DMS53 (cell line): ENCODE results near the gene ACOT11.
"Not testable (repeated sequence)": the region's sequence is repeated elsewhere in the genome, so short reads cannot be mapped to it uniquely, and the experiment has no call there.

Experiments
- DNase-seq: peaks from one replicate; lab custom pipeline; 2025; lab: John Stamatoyannopoulos, UW

ACOT11 gene

DNA sequence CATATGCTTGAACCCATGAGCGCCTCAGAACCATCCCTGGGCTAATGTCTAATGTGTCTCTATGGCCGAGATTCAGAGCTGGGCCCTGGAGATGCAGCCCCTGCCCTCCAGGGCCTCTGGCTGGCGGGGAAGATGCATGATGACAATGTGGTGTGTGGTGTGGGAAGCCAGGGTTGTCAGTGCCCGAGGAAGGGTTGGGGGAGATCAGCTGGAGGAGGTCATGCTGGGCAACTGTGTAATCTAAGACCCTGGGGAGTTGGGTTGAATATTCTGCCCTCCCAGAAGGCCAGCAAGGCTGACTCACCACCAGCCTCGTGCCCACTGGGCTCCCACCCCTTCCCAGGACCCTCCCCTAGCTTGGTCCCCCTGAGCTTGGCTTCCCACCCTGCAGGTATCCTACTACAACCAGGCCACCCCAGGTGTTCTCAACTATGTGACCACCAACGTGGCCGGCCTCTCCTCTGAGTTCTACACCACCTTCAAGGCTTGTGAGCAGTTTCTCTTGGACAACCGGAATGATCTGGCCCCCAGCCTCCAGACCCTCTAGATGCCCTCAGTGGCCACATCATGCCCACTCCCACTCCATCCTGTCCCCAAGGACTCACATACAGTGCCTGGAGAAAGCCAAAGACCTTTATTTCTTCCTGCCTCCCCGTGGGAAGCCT is 60.7 kb downstream of the ACOT11 start:
- DNase-seq: no peak

- DNase-seq: no peak
Observed at GRCh38 chr1:54609301-54609921, 61.4 kb downstream of the ACOT11 start.

DNA sequence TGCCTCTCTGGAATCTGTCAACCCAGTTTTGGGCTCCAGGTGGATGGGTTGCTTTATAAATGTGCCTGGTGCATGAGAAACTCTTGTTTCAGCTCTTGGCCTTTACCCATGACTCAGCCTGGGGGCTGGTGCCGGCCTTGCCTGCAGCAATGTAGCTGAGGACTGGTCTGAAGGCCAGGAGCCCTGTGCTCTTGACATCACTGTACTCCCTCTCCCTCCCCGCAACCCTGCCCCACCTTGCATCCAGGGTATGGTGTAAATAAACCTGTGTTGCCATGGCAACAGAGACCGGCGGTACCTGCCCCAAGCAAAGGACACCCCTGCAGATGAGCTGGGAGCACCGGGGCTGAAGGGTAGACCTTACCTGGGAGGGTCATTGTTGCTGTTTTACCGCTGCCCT is 62.0 kb downstream of the ACOT11 start:
- DNase-seq: peak; percentile 63

DNA sequence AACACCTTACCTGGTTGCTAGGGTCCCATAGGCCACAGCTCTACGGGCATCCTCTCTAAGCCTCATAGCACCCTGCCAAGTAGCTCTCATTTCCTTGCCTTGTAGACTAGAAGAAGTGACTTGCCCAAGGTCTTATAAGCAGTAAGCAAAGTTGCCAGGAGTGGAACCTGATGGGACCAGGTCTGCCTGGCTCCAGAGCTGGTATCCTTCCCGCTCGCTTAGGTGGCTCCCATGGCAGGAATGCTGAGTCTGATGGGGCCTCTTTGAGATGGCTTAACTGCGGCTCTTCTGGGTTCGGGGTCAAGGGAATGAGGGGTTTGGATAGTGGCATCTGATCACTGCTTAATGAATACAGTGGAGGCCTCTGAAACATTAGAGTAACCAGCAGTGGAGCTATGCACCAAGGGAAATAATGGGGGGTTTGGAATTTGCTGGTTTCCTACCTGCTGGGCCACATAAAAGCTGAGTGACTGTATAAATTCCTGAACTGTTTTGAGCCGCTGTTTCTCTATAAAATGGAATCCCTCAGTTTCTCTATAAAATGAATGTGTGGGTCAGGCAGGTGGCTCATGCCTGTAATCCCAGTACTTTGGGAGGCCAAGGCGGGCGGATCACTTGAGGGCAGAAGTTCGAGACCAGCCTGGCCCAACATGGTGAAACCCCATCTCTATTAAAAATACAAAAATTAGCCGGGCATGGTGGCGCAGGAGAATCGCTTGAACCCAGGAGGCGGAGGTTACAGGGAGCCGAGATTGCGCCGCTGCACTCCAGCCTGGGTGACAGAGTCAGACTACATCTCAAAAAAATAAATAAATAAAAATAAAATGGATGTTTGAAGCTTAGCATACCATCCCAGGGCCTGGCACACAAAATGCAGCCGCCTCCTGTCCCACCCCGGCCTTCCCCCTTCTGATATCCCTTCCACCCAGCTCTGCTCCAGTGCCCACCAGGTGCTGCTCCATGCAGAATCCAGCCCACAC is 62.9 kb downstream of the ACOT11 start:
- no peak for DNase-seq

DNA sequence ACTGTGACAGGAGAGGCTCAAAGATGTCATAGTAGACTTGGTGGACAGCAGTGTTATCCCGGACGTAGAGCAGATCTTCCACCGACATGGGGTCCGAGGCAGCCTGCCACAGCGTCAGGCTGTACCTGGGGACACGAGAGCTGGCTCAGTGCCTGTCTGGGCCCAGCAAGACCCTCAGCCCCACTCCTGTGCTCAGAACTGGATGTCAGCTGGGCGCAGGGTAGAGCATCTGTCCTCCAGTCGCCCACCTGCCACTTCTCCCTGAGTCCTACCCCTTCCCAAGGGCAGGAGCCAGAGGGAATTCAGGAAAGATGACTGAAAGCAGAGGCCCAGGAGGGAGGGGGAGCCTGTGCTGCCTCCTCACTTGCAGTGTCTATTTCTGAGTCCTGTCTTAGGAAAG is 63.6 kb downstream of the ACOT11 start:
- no peak for DNase-seq

- DNase-seq: no peak
Observed at GRCh38 chr1:54614024-54614423, 66.0 kb downstream of the ACOT11 start.

DNA sequence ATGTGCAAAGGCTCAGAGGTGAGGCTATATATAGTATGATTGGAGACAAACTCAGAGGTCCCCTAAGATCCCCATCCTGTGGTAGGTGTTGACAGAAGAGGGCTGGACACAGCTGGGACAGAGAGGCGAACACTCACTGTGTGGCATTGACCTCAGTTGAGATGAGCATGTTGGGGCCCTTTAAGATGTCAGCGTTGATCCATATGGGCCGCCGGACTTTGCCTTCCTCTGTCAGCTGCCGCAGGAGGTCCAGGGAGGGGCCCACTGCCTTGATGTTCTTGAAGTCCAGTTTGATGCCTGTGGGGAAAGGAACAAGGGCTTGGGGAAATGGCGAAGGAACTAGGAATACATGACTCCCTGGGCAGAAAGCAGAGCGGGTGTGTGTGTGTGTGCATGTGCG is 66.5 kb downstream of the ACOT11 start:
- DNase-seq: no peak

DNA sequence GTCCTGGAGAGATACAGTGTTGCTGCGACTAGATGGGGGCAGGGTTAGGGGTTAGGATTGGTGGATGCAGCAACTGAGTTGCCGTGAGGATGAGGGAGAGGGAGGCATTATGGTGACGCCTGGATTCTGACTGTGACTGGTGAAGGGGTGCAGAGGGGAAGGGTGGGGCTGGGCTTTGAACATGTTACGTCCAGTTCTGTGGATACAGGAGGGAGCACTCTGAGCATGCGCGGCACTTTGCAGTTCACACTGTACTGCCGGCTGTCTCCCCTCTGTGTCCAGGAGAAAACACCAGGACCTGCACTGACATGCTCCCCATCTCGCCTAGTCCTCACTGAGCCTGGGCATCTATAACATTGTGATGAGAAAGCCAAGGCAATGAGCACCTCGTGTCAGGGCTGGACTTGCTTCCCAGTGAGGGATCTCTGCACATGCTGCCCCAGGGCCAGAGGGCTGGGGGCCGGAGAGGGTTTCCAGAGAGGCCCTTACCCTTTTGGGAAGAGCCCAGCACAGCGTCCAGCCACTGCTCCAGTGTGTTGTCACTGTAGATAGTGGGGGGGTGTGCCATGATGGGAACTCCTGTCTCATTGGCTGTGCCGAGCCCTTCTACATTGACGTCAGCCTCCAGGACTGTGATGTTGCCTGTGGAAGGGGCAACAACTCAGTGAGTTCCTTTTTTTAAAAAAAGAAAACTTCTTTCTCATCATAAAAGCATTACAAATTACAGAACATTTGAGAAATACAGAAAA is 67.7 kb downstream of the ACOT11 start:
- no peak for DNase-seq

DNA sequence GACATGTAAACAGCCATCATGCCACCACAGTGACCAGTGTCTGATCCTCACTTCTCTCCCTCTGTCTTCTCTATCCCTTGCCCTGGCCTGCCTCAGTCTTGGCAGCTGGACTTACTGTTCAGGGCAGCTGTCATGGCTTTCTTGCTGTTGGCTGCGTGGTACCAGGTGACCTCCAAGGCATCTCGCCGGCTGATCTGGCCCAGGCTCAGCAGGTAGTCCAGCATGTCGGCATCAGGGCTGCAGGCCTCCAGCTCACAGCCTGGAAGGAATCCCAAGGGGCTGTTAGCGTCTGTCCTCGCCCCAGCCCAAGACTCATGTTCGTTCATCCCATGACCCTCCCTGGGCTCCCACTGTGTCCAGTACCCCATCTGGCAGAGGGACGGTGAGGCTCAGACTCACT is 71.7 kb downstream of the ACOT11 start:
- no peak for DNase-seq

DNA sequence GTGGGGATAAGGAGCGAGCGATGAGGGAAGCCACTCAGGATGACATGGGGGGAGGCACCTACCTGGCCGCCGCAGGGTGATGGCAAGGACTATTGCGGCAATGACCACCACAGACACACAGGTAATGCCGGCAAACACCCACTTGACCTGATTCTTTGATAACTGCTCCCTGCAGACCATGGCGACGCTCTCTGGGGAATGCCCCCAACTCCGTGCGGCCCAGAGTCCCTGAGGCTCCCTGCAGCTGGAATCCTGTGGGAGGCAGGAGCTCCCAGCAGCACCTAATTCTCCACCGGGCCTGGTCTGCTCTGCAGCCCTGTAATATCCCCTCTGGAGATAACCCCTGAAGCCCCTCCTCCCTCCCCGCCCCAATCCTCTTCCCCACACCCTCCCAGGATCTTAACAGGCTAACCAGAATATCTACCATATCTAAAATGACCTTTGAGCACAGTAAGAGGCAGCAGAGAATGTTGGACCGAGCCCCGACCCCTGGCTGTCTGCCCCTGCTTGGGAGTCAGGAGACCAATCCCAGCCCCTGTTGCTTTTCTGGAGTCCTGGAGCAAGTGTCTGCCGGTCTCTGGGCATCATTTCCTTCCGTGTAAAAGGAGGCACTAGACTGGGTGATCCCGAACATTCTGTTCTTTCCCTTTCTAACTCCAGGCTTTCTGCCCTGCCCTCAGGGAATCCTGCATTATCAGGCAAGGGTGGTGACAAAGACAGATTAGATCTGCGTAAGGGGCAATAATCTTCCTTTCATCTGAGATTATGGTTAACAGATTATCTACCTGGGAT is 75.4 kb downstream of the ACOT11 start, which contains the start of gene FAM151A:
Gene FAM151A (minus strand): TSS at position 310 of the 792 bp plus-strand sequence. CDS start 130 bp downstream, at position 180.
- no peak for DNase-seq

DNA sequence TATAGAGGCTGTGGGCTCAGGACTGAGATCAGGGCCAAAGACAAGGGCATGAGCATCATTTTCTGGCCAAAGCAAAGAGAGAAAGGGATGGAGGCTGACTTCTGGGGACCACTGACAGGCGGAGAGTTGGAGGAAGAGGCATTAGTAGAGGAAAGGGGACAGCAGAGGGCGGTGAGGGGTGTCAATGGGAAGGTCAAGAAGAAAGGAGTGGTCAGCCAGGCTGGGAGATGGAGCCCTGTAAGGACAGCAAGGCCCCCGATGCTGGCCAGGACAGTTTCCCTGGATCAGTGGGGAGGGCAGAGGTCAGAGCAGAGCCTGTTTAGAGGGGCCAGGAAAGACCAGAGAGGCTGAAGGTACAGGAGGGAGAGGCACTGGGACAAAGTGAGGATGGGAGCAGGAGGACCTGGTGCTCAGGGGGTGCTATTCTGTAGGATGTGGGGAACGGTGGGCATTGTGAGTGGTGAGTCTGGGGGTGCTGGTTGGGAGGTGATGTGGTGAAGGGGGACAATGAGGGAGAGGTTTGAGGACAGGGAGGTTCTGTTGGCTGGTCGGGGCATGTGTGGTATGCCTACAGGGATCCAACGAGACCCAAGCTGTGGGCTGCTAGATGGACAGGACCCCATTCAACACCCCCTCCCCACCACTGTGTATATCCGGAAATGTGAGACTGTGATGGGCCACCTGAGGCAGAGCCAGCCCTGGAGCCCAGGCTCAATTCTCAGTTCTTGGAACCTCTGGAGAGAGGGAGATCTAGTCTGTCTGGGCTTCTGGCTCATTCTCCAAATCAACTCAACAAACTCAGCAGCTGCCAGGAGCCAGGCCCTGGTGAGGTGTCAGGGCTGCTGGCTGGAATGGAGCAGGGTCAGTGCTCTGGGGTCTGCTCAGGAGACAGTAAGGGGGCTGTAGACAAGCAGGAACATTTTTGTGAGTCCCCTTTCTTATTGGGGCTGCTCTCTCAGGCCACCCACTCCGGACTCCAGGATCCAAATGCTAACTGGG is 76.7 kb downstream of the ACOT11 start:
- no peak for DNase-seq

- no peak for DNase-seq
Observed at GRCh38 chr1:54627196-54627595, 79.2 kb downstream of the ACOT11 start.

DNA sequence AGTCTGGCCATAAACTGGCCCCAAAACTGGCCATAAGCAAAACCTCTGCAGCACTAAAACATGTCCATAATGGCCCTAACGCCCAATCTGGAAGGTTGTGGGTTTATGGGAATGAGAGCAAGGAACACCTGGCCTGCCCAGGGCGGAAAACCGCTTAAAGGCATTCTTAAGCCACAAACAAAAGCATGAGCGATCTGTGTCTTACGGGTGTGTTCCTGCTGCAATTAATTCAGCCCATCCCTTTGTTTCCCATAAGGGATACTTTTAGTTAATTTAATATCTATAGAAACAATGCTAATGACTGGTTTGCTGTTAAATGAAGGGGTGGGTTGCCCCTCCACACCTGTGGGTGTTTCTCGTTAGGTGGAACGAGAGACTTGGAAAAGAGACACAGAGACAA is 87.8 kb downstream of the ACOT11 start:
- DNase-seq: not testable (repeated sequence)

GRCh38 chr1:54636461-54637446 is 88.7 kb downstream of the ACOT11 start:
- not testable (repeated sequence) for DNase-seq

- no peak for DNase-seq
Observed at GRCh38 chr1:54640361-54640760, 92.3 kb downstream of the ACOT11 start.

GRCh38 chr1:54640863-54641836 is 93.1 kb downstream of the ACOT11 start, which contains the start of gene MROH7:
Gene MROH7, plus strand, starts transcription at chr1:54641786. Its CDS starts 11,141 bp downstream, at chr1:54652927.
- no peak for DNase-seq

DNA sequence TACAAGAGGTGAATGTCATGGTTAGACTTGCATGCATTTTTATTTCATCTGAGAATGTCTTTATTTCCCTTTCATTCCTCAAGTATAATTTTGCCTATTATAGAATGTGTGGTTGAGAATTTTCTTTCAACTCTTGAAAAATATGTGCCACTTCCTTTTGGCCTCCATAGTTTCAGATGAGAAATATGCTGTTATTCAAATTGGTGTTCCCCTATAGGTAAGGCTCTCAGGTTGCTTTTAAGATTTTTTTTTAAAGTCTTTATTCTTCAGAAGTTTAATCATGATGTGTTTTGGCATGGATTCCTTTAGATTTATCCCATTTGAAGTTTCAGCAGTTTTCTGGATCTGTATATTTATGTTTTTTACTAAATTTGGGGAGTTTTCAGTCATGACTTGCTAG is 95.7 kb downstream of the ACOT11 start:
- DNase-seq: peak; percentile 43
